Endodermal cell (in vitro differentiated cells): ENCODE measurements around the gene SLC15A3. TPM values are rescaled to one million over a fixed set of nuclear protein-coding genes. Genes with fewer than 3 reads are reported as not detected.

ENCODE experiments used
- DNase-seq: peaks from one replicate; pipeline ENCODE4 v3.0.0-alpha.2; 2017
- H3K27ac ChIP-seq: 2 replicates; pipeline ENCODE4 v1.5.1; 2013; ENCODE audit warnings: mild to moderate bottlenecking, low read depth, low read length, moderate library complexity
- H3K27me3 ChIP-seq: 2 replicates; pipeline ENCODE4 v1.6.1; 2013; ENCODE audit warnings: mild to moderate bottlenecking, low read length, moderate library complexity; ENCODE audit not compliant: insufficient read depth, control insufficient read depth, poor library complexity, severe bottlenecking
- H3K36me3 ChIP-seq: 2 replicates; pipeline ENCODE4 v1.7.0; 2013; ENCODE audit warnings: mild to moderate bottlenecking, low read length, moderate library complexity; ENCODE audit not compliant: control insufficient read depth, insufficient read depth
- H3K4me1 ChIP-seq: one replicate; pipeline ENCODE4 v1.7.0; 2013; ENCODE audit warnings: low read length; ENCODE audit not compliant: control insufficient read depth, insufficient read depth
- H3K4me3 ChIP-seq: 2 replicates; pipeline ENCODE4 v1.5.1; 2013; ENCODE audit warnings: mild to moderate bottlenecking, low read length, moderate library complexity
- H3K9ac ChIP-seq: 2 replicates; pipeline ENCODE4 v1.6.1; 2013; ENCODE audit warnings: mild to moderate bottlenecking, low read length, moderate library complexity; ENCODE audit not compliant: poor library complexity, severe bottlenecking; ENCODE audit errors: extremely low read depth
- H3K9me3 ChIP-seq: 2 replicates; pipeline ENCODE4 v1.6.1; 2013; ENCODE audit warnings: mild to moderate bottlenecking, low read length, moderate library complexity; ENCODE audit not compliant: control insufficient read depth
- H3K27ac Mint-ChIP-seq: 2 replicates; pipeline ENCODE4 v1.8.0; 2020; ENCODE audit warnings: mixed read lengths
- H3K27me3 Mint-ChIP-seq: 2 replicates; pipeline ENCODE4 v1.8.0; 2021; ENCODE audit warnings: mild to moderate bottlenecking, mixed read lengths; ENCODE audit not compliant: insufficient read depth
- H3K36me3 Mint-ChIP-seq: 2 replicates; pipeline ENCODE4 v1.8.0; 2020; ENCODE audit warnings: low read depth, mixed read lengths
- H3K4me1 Mint-ChIP-seq: 2 replicates; pipeline ENCODE4 v1.8.0; 2020; ENCODE audit warnings: mixed read lengths
- H3K4me3 Mint-ChIP-seq: 2 replicates; pipeline ENCODE4 v1.8.0; 2020; ENCODE audit warnings: mild to moderate bottlenecking, moderate library complexity, mixed read lengths
- H3K9me3 Mint-ChIP-seq: 2 replicates; pipeline ENCODE4 v1.8.0; 2020; ENCODE audit warnings: mild to moderate bottlenecking, mixed read lengths
- WGBS, 2 experiments: methylation state at CpG; one replicate each; pipeline versions ENCODE4 v1.1.5 to v1.1.7; 2013; ENCODE audit warnings: missing lambda C conversion rate in 2 of 2, mixed read lengths in 1 of 2; ENCODE audit not compliant: insufficient coverage in 1 of 2, insufficient read length in 1 of 2; 5-methylcytosine and 5-hydroxymethylcytosine counted together
- total RNA-seq, 2 donors: library from RNA; stranded (reverse); fragmentation: NEBNext Ultra II Directional in 1 of 2; extraction: Animal tissue kit (Norgen Biotek cat#: 25700) in 1 of 2; gene quantifications; 2 replicates in 1 of 2; 3 replicates in 1 of 2; pipeline ENCODE4 v1.2.1, GENCODE V29; 2021
- TF ChIP-seq, protein P1 (sequence below): fragments of 200-600 bp; sonication (generic); conservative IDR thresholded peaks from 2 replicates; pipeline ENCODE4 v1.5.0; 2021; ENCODE audit warnings: antibody characterized with exemption, mild to moderate bottlenecking

Gene SLC15A3
- total RNA-seq, 2 donors from 2014 or later = 1.4 to 1.6 TPM

DNA sequence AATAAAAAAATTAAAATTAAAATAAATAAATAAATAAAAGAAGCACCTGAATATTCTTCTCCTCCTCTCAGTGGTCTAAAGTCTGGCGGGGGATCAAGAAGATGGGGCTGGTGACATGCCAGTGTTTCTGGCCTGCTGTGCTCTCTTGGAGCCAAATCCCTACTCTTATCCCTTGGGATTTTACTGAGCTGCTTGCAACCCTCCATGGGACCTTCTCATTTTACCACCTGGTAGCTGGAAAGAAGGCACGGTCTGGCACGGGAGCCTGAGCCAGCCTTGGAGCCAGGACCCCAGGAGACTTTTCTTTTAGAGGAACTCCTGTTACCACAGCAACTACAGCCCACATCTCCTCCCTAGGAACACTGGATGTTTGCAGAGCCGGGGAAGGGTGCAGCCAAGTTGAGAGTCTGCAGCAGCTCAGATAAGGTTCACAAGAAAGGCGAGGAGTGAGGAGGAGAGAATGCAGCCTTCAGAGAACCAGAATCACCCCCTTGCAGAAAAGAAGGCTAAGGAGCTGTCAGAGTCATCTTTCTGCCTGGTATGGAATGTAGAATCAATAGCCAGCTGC is 41.0 kb upstream of the SLC15A3 start:
- DNase-seq = peak; percentile 33
- H3K9ac ChIP-seq = no peak overlapping the region
- no peaks in the 10 kb centered on the region for H3K9me3 ChIP-seq
- no peak overlapping the region for H3K27ac Mint-ChIP-seq
- TF ChIP-seq, protein P1, sequence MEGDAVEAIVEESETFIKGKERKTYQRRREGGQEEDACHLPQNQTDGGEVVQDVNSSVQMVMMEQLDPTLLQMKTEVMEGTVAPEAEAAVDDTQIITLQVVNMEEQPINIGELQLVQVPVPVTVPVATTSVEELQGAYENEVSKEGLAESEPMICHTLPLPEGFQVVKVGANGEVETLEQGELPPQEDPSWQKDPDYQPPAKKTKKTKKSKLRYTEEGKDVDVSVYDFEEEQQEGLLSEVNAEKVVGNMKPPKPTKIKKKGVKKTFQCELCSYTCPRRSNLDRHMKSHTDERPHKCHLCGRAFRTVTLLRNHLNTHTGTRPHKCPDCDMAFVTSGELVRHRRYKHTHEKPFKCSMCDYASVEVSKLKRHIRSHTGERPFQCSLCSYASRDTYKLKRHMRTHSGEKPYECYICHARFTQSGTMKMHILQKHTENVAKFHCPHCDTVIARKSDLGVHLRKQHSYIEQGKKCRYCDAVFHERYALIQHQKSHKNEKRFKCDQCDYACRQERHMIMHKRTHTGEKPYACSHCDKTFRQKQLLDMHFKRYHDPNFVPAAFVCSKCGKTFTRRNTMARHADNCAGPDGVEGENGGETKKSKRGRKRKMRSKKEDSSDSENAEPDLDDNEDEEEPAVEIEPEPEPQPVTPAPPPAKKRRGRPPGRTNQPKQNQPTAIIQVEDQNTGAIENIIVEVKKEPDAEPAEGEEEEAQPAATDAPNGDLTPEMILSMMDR = no peak
- no peak overlapping the region for H3K4me3 ChIP-seq
- H3K9me3 Mint-ChIP-seq = no peaks in the 10 kb centered on the region
- peaks cover 29% of the 10 kb centered on the region for H3K27me3 Mint-ChIP-seq
- H3K27me3 ChIP-seq = peaks cover 14% of the 10 kb centered on the region
- no peaks in the 10 kb centered on the region for H3K36me3 Mint-ChIP-seq
- H3K4me1 ChIP-seq = no peaks in the 10 kb centered on the region
- H3K27ac ChIP-seq = no peak overlapping the region
- no peaks in the 10 kb centered on the region for H3K36me3 ChIP-seq
- no peak overlapping the region for H3K4me3 Mint-ChIP-seq
- peaks cover 11% of the 10 kb centered on the region for H3K4me1 Mint-ChIP-seq
- WGBS, 2 experiments = 71 to 81% methylated on average over 2 to 5 of the region's 5 CpGs

DNA sequence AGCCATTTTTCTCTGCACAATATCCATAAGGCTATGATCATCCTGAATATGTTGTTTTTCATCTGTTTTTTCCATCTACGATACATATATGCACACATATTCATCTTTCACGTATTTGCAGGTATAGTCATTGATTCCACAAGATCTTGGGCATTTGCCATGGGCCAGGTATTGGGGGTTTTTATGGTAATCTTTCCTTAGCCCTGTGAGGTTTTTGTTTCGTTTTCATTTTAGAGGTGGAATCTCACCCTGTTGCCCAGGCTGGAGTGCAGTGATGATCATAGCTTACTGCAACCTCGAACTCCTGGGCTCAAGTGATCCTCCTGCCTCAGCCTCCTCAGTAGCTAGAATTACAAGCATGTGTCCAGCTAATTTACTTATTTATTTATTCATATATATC is 39.5 kb upstream of the SLC15A3 start:
- H3K4me3 Mint-ChIP-seq = no peak overlapping the region
- Histone ChIP-seq H3K4me3 (no peak overlapping the region), H3K36me3 (no peaks in the 10 kb centered on the region), H3K9me3 (no peaks in the 10 kb centered on the region), H3K4me1 (no peaks in the 10 kb centered on the region), H3K27ac (no peak overlapping the region), H3K27me3 (peaks cover 14% of the 10 kb centered on the region), H3K9ac (no peak overlapping the region)
- no peaks in the 10 kb centered on the region for H3K9me3 Mint-ChIP-seq
- peaks cover 11% of the 10 kb centered on the region for H3K4me1 Mint-ChIP-seq
- no peaks in the 10 kb centered on the region for H3K36me3 Mint-ChIP-seq
- no peak for DNase-seq
- TF ChIP-seq, protein P1 = no peak
- H3K27me3 Mint-ChIP-seq = peaks cover 29% of the 10 kb centered on the region
- WGBS, 2 experiments = 97% methylated on average over 4 of the region's 4 CpGs; no CpG with 5 or more reads in 1 of the 2 experiments
- no peak overlapping the region for H3K27ac Mint-ChIP-seq

DNA sequence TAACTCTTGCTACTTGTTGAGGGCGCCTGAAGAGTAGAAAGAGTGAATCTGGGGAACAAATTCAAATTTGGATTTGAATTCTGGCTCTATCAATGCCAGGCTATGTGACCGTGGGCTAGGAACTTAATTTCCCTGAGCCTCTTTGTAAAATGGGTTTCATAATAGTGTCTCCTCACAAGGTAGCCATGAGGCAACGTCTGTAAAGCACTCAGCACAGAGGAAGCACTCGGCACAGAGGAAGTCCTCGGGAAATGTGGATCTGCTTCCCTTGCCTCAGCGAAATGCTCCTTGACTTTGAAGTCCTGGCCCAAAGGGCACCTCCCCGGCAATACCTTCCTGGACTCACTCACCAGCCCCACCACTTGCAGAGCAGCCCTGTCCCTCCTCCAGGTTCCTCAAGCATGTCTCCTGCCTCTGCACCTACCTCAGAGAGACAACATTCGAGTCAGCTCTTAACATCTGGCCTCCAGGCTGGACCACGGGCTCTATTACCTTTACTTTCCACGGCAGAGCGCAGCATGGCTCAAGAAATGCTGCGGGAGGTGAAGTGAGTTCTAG is 37.2 kb upstream of the SLC15A3 start:
- peaks cover 14% of the 10 kb centered on the region for H3K27me3 ChIP-seq
- H3K27me3 Mint-ChIP-seq = peaks cover 27% of the 10 kb centered on the region
- H3K4me1 ChIP-seq = no peaks in the 10 kb centered on the region
- H3K27ac ChIP-seq = no peak overlapping the region
- DNase-seq = no peak
- H3K4me3 Mint-ChIP-seq = no peak overlapping the region
- no peaks in the 10 kb centered on the region for H3K9me3 ChIP-seq
- no peaks in the 10 kb centered on the region for H3K36me3 ChIP-seq
- TF ChIP-seq, protein P1 = no peak
- H3K27ac Mint-ChIP-seq = no peak overlapping the region
- no peak overlapping the region for H3K9ac ChIP-seq
- no peaks in the 10 kb centered on the region for H3K9me3 Mint-ChIP-seq
- H3K36me3 Mint-ChIP-seq = no peaks in the 10 kb centered on the region
- H3K4me1 Mint-ChIP-seq = peaks cover 11% of the 10 kb centered on the region
- no peak overlapping the region for H3K4me3 ChIP-seq
- WGBS, 2 experiments = 84 to 91% methylated on average over 9 to 12 of the region's 12 CpGs
